C4-2B (cell line): ENCODE measurements around the gene TOPBP1.
"Not testable (repeated sequence)": the region's sequence is repeated elsewhere in the genome, so short reads cannot be mapped to it uniquely, and the experiment has no call there.

Source experiments
- H3K27ac ChIP-seq: fragments of 450-650 bp; 2 replicates; pipeline ENCODE4 v1.5.1; 2017
- ZFX ChIP-seq: fragments of 450-650 bp; IDR thresholded peaks from 2 replicates; pipeline ENCODE4 v1.6.1; 2017
- TF ChIP-seq, protein P1 (sequence below): fragments of 450-650 bp; conservative IDR thresholded peaks from 2 replicates; pipeline ENCODE4 v1.5.1; 2017; ENCODE audit warnings: mild to moderate bottlenecking

TOPBP1 gene

DNA sequence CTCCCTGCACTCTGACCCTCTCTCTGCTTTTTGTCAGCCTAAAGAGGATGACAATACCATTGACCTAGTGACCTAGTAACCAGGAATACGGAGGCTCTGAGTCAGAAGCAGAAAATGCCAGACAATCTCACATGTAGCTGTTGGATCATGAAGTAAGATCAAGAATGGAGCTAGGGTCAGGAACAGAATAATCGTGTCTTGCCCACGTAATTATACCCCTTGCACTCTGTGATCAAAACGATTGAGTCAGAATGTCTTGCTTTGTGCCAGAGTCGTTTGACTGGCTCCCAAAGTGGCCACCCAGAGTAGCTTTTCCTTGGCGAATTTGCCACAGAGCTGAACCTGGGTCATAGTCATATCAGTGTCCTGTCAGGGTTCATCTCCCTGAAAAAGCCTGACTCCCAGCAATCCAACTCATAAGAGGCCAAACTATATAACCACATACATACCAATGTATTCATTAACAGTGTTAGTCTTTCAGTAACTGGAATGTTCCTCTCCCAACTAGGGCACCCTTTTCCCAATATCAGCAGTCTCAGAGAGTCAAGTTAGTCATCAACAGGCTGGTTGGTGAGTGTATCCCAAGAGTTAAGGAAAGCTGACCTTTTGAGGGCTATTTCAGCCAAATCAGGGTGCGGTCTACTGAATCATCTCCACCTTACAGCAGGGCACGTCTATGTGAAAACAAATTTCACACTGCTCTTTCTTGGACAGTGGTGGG is 93.3 kb downstream of the TOPBP1 start:
- TF ChIP-seq, protein P1, sequence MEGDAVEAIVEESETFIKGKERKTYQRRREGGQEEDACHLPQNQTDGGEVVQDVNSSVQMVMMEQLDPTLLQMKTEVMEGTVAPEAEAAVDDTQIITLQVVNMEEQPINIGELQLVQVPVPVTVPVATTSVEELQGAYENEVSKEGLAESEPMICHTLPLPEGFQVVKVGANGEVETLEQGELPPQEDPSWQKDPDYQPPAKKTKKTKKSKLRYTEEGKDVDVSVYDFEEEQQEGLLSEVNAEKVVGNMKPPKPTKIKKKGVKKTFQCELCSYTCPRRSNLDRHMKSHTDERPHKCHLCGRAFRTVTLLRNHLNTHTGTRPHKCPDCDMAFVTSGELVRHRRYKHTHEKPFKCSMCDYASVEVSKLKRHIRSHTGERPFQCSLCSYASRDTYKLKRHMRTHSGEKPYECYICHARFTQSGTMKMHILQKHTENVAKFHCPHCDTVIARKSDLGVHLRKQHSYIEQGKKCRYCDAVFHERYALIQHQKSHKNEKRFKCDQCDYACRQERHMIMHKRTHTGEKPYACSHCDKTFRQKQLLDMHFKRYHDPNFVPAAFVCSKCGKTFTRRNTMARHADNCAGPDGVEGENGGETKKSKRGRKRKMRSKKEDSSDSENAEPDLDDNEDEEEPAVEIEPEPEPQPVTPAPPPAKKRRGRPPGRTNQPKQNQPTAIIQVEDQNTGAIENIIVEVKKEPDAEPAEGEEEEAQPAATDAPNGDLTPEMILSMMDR, result no peak
- TF ChIP-seq ZFX, result no peak
- no peak overlapping the region for H3K27ac ChIP-seq

DNA sequence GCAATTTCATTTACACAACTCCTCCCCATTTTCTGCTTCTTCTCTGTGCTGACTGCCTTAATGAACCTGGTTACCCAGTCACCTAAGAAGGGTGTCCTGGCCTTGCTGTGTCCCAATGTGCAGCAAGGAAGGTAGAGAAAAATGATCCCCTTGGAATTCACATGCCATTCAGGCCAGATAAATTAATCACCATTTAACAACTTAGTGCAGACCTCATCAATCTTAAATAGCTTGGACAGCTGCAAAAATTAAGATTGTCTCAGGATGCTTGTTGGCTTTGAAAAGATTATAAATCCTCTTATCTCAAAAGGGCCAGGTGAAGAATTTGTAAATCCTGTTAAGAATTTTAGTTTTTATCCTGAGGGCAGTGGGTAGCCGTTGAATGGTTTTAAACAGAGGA is 97.9 kb downstream of the TOPBP1 start:
- H3K27ac ChIP-seq, result no peak overlapping the region
- TF ChIP-seq, protein P1, result no peak
- TF ChIP-seq ZFX, result no peak

DNA sequence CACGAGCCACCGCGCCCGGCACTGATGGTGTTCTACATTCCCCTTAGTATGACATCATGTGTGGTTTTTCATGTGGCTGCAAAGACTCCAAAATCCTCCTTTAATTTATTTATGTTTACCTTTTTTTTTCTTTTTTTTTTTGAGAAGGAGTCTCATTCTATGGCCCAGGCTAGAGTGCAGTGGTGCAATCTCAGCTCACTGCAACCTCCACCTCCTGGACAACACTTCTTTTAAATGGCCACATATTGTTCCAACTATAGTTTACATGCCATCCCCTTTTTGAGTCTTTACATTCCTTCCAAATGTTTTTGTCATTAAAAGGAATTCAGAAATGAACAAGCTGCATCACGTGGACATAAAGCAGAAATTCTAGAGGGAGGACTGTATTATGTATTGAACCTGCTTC is 98.6 kb downstream of the TOPBP1 start:
- TF ChIP-seq, protein P1, result no peak
- no peak for TF ChIP-seq ZFX
- no peak overlapping the region for H3K27ac ChIP-seq

DNA sequence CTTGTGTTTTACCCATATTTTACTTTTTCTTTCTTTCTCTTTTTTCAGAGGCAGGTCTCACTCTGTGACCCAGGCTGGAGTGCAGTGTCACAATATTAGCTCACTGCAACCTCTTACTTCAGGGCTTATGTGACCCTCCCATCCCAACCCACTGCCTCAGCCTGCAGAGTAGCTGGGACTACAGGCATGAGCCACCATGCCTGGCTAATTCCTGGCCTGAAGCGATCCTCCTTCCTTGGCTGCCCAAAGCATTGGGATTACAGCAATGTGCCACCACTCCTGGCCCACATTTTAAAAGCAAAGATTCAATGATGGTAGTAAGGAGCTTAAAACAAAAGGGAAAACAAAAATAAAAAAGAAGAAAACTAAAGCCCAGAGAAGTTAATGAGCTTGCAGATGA is 99.4 kb downstream of the TOPBP1 start:
- no peak for TF ChIP-seq ZFX
- TF ChIP-seq, protein P1, result no peak
- H3K27ac ChIP-seq, result no peak overlapping the region

DNA sequence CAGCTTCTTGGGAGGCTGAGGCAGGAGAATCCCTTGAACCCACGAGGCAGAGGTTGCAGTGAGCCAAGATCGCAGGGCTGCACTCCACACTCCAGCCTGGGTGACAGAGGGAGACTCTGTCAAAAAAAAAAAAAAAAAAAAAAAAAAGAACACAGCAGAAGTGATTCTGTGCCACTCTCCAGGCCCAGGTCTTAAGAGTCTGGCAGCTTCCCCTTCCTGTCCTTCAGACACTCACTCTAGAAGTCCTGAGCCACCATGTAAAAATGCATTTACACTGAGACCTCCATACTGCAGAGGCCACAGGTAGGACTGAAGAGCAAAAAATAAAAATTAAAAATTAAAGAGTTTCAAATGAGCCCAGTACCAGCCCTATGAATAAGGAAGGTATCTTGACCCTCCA is 100.1 kb downstream of the TOPBP1 start:
- no peak for TF ChIP-seq ZFX
- TF ChIP-seq, protein P1, result no peak
- no peak overlapping the region for H3K27ac ChIP-seq

DNA sequence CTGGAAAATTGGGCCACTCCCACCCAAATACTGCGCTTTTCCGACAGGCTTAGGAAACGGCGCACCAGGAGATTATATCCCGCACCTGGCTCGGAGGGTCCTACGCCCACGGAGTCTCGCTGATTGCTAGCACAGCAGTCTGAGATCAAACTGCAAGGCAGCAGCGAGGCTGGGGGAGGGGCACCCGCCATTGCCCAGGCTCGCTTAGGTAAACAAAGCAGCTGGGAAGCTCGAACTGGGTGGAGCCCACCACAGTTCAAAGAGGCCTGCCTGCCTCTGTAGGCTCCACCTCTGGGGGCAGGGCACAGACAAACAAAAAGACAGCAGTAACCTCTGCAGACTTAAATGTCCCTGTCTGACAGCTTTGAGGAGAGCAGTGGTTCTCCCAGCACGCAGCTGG is 110.2 kb downstream of the TOPBP1 start:
- H3K27ac ChIP-seq, result not testable (repeated sequence)
